Ishikawa (cell line): ENCODE measurements around the gene NEK11.

Experiments used
- CEBPB ChIP-seq: IDR thresholded peaks from 2 replicates; pipeline ENCODE4 v1.6.1; 2012
- EGR1 ChIP-seq: IDR thresholded peaks from 2 replicates; pipeline ENCODE4 v1.6.1; 2012
- MAX ChIP-seq: IDR thresholded peaks from 2 replicates; pipeline ENCODE4 v1.6.1; 2012
- RAD21 ChIP-seq: IDR thresholded peaks from 2 replicates; pipeline ENCODE4 v1.6.1; 2012; ENCODE audit warnings: low read depth
- REST ChIP-seq: IDR thresholded peaks from 2 replicates; pipeline ENCODE4 v1.6.1; 2012; ENCODE audit warnings: low read depth, mild to moderate bottlenecking
- TAF1 ChIP-seq: IDR thresholded peaks from 2 replicates; pipeline ENCODE4 v1.6.1; 2012; ENCODE audit warnings: low read depth, mild to moderate bottlenecking
- TCF12 ChIP-seq: IDR thresholded peaks from 2 replicates; pipeline ENCODE4 v1.6.1; 2012; ENCODE audit warnings: low read depth
- TEAD4 ChIP-seq: IDR thresholded peaks from 2 replicates; pipeline ENCODE4 v1.6.1; 2012
- ZBTB7A ChIP-seq: IDR thresholded peaks from 2 replicates; pipeline ENCODE4 v1.6.1; 2012; ENCODE audit warnings: low read depth

- TF ChIP-seq TEAD4 (no peak), REST (no peak), MAX (no peak), TAF1 (no peak), TCF12 (no peak), EGR1 (no peak), RAD21 (no peak), CEBPB (no peak), ZBTB7A (no peak)
These were observed 7.7 kb upstream of the NEK11 start for GRCh38 chr3:131018970-131019369.
